Mucosa of descending colon (tissue), 3 donors: ENCODE measurements around the gene WHRN. TPM values are rescaled to one million over a fixed set of nuclear protein-coding genes. Genes with fewer than 3 reads are reported as not detected.
A peak's percentile ranks its signal among the peaks of the same experiment; 100 is the strongest.

Source experiments
- ATAC-seq: fragments of 200-7000 bp; cut with Tn5 transposase; one replicate; pipeline ENCODE4 v1.9.1; 2020; ENCODE audit warnings: mild to moderate bottlenecking, moderate library complexity
- DNase-seq, 3 donors: peaks; one replicate each; pipeline ENCODE4 v3.0.0-alpha.2; 2020
- H3K36me3 ChIP-seq: fragments of 200-600 bp; one replicate; pipeline ENCODE4 v1.8.0; 2021; ENCODE audit warnings: low read depth, mild to moderate bottlenecking
- H3K4me1 ChIP-seq: fragments of 200-600 bp; one replicate; pipeline ENCODE4 v1.8.0; 2021; ENCODE audit warnings: low read depth, mild to moderate bottlenecking
- H3K4me3 ChIP-seq: fragments of 200-600 bp; one replicate; pipeline ENCODE4 v1.8.0; 2021; ENCODE audit warnings: mild to moderate bottlenecking
- H3K9me3 ChIP-seq: fragments of 200-600 bp; one replicate; pipeline ENCODE4 v1.8.0; 2021; ENCODE audit warnings: mild to moderate bottlenecking
- CTCF ChIP-seq: fragments of 200-600 bp; IDR thresholded peaks from one replicate; pipeline ENCODE4 v1.8.0; 2022; ENCODE audit warnings: antibody characterized with exemption, mild to moderate bottlenecking
- intact Hi-C, 2 donors: fragments of 100-400 bp; cut with DNase I in 1 of 2; cut with micrococcal nuclease in 1 of 2; formaldehyde crosslinking; loops; one replicate each; pipeline versions ENCODE4 v1.11.0 to v1.11.1; 2022; cut with DNase I, micrococcal nuclease
- total RNA-seq, 3 donors: library from RNA; stranded (reverse); fragmentation: NEBNext Ultra II Directional in 2 of 3; extraction: Animal tissue kit (Norgen Biotek cat#: 25700) in 2 of 3; gene quantifications; one replicate each; pipeline versions ENCODE4 v1.2.1 to v1.2.4, GENCODE V29; 2021 to 2023
- donor health status: DM: no; HTN: no; CAD: no; lungs with moderate emphysema.
- donor health status: DM: no; HTN: no; CAD: no.
- donor health status: DM: no; HTN: yes; CAD: no.

The WHRN gene
- total RNA-seq, 3 donors from 2014 or later: 2.8 to 19.1 (median 4.7) TPM

DNA sequence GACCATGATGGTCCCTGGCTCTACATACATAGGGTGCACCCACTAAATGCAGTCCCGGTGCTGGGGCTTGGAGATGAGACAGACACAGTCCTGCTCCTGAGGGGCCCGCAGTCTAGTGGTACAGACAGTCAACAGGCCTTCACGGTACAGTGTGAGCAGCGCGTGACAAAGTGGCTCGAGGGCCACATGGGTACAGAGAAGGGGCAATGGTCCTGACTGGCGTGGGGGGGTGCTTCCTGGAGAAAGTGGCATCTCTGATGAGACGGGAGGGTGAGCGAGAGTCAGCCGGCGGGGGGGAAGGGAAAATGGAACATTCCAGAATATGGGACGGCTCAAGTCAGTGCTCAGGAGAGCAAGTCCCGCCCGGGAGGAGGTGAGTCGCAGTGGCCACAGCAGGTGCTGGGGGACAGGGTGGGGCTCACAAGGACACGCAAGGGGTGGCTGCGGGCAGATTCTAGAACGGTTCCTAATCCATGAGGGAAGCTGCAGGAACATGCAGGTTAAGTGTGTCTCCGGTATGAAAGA is 38.0 kb downstream of the WHRN start:
- intact Hi-C loops: no loop called here
- ATAC-seq (no peak), DNase-seq (no peak)
- Histone ChIP-seq H3K9me3 (no peaks in the 10 kb centered on the region), H3K36me3 (no peaks in the 10 kb centered on the region), H3K4me1 (no peaks in the 10 kb centered on the region), H3K4me3 (no peak overlapping the region)
- TF ChIP-seq CTCF: no peak

DNA sequence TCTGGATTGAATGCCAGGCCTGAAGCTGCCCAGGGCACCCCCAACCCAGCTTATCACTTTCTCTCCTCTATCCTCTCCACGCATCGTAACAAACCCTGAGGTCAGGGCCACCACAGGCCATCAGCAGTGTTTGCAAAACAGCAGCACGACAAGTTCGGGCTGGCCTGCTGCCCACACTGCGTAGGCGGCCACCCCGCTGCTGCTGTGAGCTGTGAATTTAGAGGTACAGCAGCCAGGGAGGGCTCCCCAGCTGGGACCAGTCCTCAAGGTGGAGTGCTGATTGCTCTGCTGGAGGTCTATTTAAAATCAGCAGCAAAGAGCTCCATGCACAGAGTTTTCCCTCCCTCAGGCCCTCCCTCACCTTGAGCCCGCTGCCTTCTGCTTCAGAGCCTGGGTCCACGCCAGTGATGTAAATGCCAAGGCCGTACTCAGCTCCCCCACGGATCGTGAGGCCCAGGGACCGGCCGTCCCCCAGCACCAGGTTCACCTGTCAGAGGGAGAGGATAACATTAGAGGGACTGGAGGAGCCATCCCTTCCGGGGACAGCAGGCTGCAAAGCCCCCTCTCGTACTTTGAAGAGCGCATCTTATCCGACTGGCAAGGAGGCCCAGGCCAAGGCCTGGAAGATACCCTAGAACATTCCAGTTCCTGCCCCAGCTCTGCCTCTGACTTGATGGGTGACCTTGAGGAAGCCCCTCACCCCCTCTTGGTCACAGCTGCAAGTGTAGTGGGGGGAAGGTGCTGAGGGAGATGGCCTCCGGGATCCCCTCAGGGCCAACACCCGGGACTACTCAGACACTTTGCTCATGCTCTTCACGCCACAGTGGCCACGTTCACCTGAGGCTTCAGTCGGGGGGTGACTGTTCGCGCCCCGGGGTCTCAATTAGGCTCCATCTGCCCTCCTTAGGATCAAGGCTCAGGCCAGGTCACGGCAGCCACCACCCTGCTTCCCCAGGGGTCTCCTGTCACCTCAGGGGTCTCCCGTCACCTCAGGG is 39.1 kb downstream of the WHRN start:
- no peak for TF ChIP-seq CTCF
- intact Hi-C loops: no loop called here
- H3K9me3 ChIP-seq: no peaks in the 10 kb centered on the region
- no peaks in the 10 kb centered on the region for H3K36me3 ChIP-seq
- no peak overlapping the region for H3K4me3 ChIP-seq
- H3K4me1 ChIP-seq: no peaks in the 10 kb centered on the region
- DNase-seq (no peak), ATAC-seq (no peak)

DNA sequence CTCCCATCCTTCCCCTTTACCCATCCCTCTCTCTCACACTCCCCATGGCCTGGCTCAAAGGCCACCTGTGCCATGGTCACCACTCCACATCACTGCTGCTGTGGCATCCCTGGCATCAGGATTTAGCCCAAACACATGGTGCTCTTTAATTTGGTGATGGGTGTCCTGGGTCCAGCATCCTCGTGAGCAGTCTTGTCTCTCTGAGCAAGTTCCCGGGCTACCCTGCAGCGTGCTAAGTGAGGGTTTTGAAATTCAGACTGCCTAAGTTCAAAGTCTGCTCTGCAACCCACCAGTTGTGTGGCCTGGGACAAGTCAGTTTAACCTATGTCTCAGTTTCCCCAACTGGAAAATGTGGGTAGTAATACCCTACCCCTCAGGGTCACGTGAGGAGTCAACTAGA is 39.9 kb downstream of the WHRN start:
- intact Hi-C loops: no loop called here
- Histone ChIP-seq H3K9me3 (no peaks in the 10 kb centered on the region), H3K36me3 (no peaks in the 10 kb centered on the region), H3K4me1 (no peaks in the 10 kb centered on the region), H3K4me3 (no peak overlapping the region)
- ATAC-seq (no peak), DNase-seq (no peak)
- TF ChIP-seq CTCF: no peak

DNA sequence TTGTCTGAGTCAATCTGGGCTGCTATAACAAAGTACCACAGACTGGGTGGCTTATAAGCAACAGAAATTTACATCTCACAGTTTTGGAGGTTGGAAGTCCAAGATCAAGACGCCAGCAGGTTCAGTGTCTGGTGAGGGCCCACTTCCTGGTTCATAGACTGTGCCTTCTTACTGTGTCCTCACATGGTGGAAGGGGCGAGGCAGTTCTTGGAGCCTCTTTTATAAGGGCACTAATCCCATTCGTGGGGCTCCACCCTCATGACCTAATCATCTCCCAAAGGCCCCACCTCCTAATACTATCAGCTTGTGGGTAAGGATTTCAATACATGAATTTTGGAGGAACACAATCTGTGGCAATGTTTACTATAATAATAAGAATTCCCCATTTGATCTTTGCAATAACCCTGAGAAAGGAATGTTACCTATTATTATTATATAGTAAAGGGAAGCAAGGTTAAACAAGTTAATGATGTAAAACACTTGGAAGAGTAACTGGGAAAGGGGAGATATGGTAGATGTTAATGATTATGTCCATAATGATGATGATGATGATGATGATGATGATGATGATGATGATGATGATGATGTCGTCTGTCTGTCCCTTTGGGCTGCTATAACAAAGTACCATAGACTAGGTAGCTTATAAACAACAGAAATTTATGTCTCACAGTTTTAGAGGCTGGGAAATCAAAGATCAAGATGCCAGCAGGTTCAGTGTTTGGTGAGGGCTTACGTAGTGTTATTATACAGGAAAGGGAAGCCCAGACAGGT is 40.8 kb downstream of the WHRN start:
- ATAC-seq (peak; percentile 37), DNase-seq (no peak)
- H3K4me3 ChIP-seq: no peak overlapping the region
- H3K4me1 ChIP-seq: no peaks in the 10 kb centered on the region
- no peaks in the 10 kb centered on the region for H3K36me3 ChIP-seq
- H3K9me3 ChIP-seq: no peaks in the 10 kb centered on the region
- intact Hi-C loops: no loop called here
- TF ChIP-seq CTCF: no peak

- Histone ChIP-seq H3K4me1 (no peaks in the 10 kb centered on the region), H3K36me3 (no peaks in the 10 kb centered on the region), H3K4me3 (no peak overlapping the region), H3K9me3 (no peaks in the 10 kb centered on the region)
- DNase-seq (no peak), ATAC-seq (no peak)
- no peak for TF ChIP-seq CTCF
- intact Hi-C loops: no loop called here
Observed at GRCh38 chr9:114462791-114463190, 42.5 kb downstream of the WHRN start.
